ENCODE data around the gene ELF1. TPM values are rescaled to one million over a fixed set of nuclear protein-coding genes. Genes with fewer than 3 reads are reported as not detected.
A peak's percentile ranks its signal among the peaks of the same experiment; 100 is the strongest.

ELF1 gene
- total and polyA plus RNA-seq, 11 donors, result 7.7 to 75.4 (median 33.5) TPM

- DNase-seq (no peak), ATAC-seq (no peak)
- Histone ChIP-seq H3K4me3 (no peak overlapping the region), H3K36me3 (peaks cover 0 to 6% (median 0%) of the 10 kb centered on the region in 9 donors), H3K9me3 (no peaks in the 10 kb centered on the region), H3K4me1 (peaks cover 0 to 89% (median 28%) of the 10 kb centered on the region in 12 donors), H3K27ac (no peak overlapping the region), H3K27me3 (no peaks in the 10 kb centered on the region)
- TF ChIP-seq CTCF (IDR thresholded peaks at IDR 0.05) (no peak), POLR2A (IDR thresholded peaks at IDR 0.05) (no peak)
- intact Hi-C loops (cut with DNase I), result no loop called here
- WGBS, 4 donors, result 59 to 97% (median 80%) methylated on average over 2 of the region's 2 CpGs
Measured at GRCh38 chr13:41002606-41003005, 16.5 kb downstream of the ELF1 start.

GRCh38 chr13:41001695-41002094, 17.4 kb downstream of the ELF1 start:
- ATAC-seq, result no peak
- H3K4me3 ChIP-seq, result no peak overlapping the region
- peaks cover 0 to 8% (median 0%) of the 10 kb centered on the region in 9 donors for H3K36me3 ChIP-seq
- no peak for TF ChIP-seq POLR2A (IDR thresholded peaks at IDR 0.05)
- TF ChIP-seq CTCF (IDR thresholded peaks at IDR 0.05), result no peak
- no peaks in the 10 kb centered on the region for H3K9me3 ChIP-seq
- intact Hi-C loops (cut with DNase I), result no loop called here
- WGBS, 4 donors, result 69 to 79% (median 71%) methylated on average over 5 of the region's 5 CpGs
- no peak for DNase-seq
- H3K4me1 ChIP-seq, result peaks cover 0 to 89% (median 27%) of the 10 kb centered on the region in 12 donors
- H3K27me3 ChIP-seq, result no peaks in the 10 kb centered on the region
- H3K27ac ChIP-seq, result no peak overlapping the region

GRCh38 chr13:40999416-40999815, 19.7 kb downstream of the ELF1 start:
- no peak for DNase-seq
- Histone ChIP-seq H3K4me3 (no peak overlapping the region), H3K27me3 (no peaks in the 10 kb centered on the region), H3K27ac (no peak overlapping the region), H3K9me3 (no peaks in the 10 kb centered on the region), H3K36me3 (peaks cover 0 to 8% (median 0%) of the 10 kb centered on the region in 9 donors), H3K4me1 (peaks cover 0 to 89% (median 22%) of the 10 kb centered on the region in 12 donors)
- TF ChIP-seq CTCF (IDR thresholded peaks at IDR 0.05) (no peak), POLR2A (IDR thresholded peaks at IDR 0.05) (no peak)
- intact Hi-C loops (cut with DNase I), result no loop called here
- WGBS, 4 donors, result 69 to 77% (median 74%) methylated on average over 3 of the region's 3 CpGs
- no peak for ATAC-seq

- peaks cover 0 to 89% (median 25%) of the 10 kb centered on the region in 12 donors for H3K4me1 ChIP-seq
- 83 to 92% (median 91%) methylated on average over 5 of the region's 5 CpGs for WGBS, 4 donors
Measured at GRCh38 chr13:40996426-40997092, 22.6 kb downstream of the ELF1 start.

More at GRCh38 chr13:40996426-40997092, 22.6 kb downstream of the ELF1 start:
- ATAC-seq (peak in 2 of 4 donors; percentile 23 to 41), DNase-seq (no peak)
- Histone ChIP-seq H3K9me3 (no peaks in the 10 kb centered on the region), H3K4me3 (no peak overlapping the region), H3K36me3 (peaks cover 0 to 8% (median 0%) of the 10 kb centered on the region in 9 donors), H3K27me3 (no peaks in the 10 kb centered on the region), H3K27ac (peak overlapping the region in 1 of 12 donors; percentile 34)
- TF ChIP-seq CTCF (IDR thresholded peaks at IDR 0.05), result no peak
- no peak for TF ChIP-seq POLR2A (IDR thresholded peaks at IDR 0.05)
- intact Hi-C loops (cut with DNase I), result no loop called here
